ENCODE measurements around the gene ABCC5. TPM values are rescaled to one million over a fixed set of nuclear protein-coding genes. Genes with fewer than 3 reads are reported as not detected.
"Not testable (repeated sequence)": the region's sequence is repeated elsewhere in the genome, so short reads cannot be mapped to it uniquely, and the experiment has no call there.

The ABCC5 gene
- total RNA-seq, 1 donor: 21.2 TPM

DNA sequence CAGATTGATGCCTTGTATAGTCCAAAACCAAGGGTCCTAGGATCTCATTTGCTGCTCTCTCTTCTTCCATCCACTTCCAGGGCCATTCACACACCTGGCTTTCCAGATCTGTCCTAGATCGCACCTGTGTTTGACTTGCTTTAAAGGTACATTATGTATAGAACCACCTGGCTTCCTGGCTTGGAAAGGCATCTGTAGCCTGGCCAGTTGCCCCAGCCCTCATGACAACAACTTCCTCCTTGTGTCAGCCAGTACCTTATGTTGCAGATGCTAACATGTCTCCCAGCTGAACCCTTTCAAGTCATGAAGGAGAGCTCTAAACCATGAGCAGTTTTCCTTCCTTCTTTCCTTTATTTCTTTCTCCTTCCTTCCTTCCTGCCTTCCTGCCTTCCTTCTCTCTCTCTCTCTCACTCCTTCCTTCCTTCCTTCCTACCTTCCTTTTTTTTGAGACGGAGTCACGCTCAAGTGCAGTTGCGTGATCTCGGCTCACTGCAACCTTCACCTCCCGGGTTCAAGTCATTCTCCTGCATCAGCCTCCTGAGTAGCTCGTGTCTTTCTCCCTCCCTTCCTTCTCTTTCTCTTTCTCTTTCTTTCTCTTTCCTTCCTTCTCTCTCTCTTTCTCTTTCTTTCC, 32.6 kb upstream of the ABCC5 start:
- TF ChIP-seq, protein P1, sequence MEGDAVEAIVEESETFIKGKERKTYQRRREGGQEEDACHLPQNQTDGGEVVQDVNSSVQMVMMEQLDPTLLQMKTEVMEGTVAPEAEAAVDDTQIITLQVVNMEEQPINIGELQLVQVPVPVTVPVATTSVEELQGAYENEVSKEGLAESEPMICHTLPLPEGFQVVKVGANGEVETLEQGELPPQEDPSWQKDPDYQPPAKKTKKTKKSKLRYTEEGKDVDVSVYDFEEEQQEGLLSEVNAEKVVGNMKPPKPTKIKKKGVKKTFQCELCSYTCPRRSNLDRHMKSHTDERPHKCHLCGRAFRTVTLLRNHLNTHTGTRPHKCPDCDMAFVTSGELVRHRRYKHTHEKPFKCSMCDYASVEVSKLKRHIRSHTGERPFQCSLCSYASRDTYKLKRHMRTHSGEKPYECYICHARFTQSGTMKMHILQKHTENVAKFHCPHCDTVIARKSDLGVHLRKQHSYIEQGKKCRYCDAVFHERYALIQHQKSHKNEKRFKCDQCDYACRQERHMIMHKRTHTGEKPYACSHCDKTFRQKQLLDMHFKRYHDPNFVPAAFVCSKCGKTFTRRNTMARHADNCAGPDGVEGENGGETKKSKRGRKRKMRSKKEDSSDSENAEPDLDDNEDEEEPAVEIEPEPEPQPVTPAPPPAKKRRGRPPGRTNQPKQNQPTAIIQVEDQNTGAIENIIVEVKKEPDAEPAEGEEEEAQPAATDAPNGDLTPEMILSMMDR (IDR thresholded peaks at IDR 0.05; ENCODE audit: insufficient read depth, low read length): no peak
- H3K4me3 ChIP-seq (ENCODE audit: low read depth, low read length): no peak overlapping the region
- no peak for DNase-seq (ENCODE audit: low read depth)

DNA sequence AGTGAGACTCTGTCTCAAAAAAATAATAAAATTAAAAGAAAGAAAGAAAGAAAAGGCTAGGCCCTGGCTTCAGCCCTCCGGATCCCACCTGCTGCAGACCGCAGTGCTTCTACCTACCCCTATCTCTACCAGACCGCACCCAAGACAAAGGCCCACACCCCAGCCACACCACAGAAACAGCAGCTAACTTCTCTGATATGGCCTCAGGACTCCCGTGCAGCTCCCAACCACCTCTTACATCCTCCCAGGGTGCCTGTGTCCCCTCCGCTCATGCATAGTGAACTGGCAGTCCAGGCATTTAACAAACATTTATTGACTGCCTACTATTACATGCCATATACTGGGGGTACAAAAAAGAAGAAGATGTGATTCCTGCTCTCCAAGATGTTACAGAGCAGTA, 28.3 kb upstream of the ABCC5 start:
- DNase-seq (ENCODE audit: low read depth): no peak
- H3K4me3 ChIP-seq (ENCODE audit: low read depth, low read length): no peak overlapping the region
- TF ChIP-seq, protein P1 (IDR thresholded peaks at IDR 0.05; ENCODE audit: insufficient read depth, low read length): no peak

DNA sequence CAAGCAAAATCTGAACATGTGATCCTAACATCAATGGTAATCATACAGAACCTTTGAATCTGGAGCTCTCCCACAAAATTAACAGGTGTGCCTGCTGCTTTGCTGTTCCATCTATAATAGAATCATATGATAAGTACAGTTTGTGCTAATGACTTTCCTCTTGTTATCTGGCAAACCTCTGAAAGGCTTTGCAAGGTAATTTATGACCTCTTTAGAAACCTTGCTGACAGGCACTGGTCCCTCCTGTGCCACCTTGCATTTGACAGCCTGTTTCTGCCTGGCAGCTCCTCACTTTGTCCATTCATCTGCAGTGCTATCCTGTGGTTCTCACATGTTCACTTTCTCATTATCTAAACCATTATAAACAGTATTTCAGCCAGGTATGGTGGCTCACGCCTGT, 24.9 kb upstream of the ABCC5 start:
- no peak overlapping the region for H3K4me3 ChIP-seq (ENCODE audit: low read depth, low read length)
- TF ChIP-seq, protein P1 (IDR thresholded peaks at IDR 0.05; ENCODE audit: insufficient read depth, low read length): no peak
- no peak for DNase-seq (ENCODE audit: low read depth)

DNA sequence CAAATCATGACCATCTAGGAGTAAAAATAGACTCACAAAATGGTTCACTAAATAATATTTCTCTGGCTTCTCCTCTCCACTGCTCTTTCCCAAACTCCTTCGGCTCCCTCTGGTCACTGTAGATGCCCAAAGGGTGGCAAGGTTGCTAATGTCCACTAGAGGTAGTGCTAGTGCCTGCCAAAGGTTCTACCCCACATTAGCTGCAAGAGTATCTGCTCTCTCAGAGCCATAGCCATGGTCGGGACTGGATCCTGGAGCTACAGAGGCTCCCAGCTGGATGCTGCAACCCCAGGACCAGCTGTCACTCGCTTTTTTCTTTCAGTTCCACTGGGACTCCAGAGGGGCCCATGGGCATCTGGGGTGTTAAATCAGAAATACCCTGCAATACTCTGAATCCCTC, 22.3 kb upstream of the ABCC5 start:
- H3K4me3 ChIP-seq (ENCODE audit: low read depth, low read length): no peak overlapping the region
- peak; percentile 24 for DNase-seq (ENCODE audit: low read depth)
- TF ChIP-seq, protein P1 (IDR thresholded peaks at IDR 0.05; ENCODE audit: insufficient read depth, low read length): peak; percentile 48

DNA sequence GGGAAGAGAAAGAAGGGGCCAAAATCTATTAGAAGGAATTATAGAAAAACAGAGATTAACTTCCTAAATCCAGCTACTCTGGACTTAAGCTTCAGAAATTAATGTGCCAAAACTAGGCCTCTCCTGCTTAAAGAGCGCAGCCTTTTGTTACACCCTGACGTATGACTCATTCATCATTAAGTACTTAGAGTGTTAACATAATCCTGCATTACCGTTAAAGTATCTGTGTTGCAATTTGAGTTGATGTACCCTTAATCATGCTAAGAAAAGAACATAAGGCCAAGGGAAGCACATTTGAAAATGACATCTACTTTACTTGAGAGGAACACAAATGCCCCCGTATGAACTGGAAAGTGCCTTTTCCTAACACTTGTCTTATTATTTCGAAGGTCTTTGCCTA, 21.7 kb upstream of the ABCC5 start:
- TF ChIP-seq, protein P1 (IDR thresholded peaks at IDR 0.05; ENCODE audit: insufficient read depth, low read length): no peak
- DNase-seq (ENCODE audit: low read depth): peak; percentile 37
- H3K4me3 ChIP-seq (ENCODE audit: low read depth, low read length): no peak overlapping the region

DNA sequence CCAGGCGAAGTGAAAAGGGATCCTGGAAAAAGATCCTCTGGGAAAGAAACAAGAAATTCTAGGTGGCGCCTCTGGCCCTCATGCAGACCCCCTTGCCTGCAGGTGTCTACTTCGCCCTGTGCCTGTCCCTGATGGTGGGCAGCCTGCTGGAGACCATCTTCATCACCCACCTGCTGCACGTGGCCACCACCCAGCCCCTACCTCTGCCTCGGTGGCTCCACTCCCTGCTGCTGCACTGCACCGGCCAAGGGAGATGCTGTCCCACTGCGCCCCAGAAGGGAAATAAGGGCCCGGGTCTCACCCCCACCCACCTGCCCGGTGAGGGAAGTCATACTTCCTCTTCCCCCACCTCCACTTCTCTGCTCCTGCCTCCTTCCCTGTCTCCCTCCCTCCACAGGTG, 20.6 kb upstream of the ABCC5 start:
- not testable (repeated sequence) for H3K4me3 ChIP-seq (ENCODE audit: low read depth, low read length); DNase-seq (ENCODE audit: low read depth)

DNA sequence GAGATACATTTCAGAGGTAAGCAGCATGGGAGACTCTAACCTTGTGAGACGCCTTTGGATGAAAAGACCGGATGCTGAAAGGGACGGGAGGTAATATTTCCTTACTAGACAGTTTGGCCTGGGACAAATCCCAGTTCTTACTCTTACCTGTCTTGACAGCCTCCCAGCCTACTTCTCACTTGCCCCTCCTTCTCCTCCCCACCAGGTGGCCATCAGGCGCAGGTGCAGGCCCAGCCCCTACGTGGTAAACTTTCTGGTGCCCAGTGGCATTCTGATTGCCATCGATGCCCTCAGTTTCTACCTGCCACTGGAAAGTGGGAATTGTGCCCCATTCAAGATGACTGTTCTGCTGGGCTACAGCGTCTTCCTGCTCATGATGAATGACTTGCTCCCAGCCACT, 20.1 kb upstream of the ABCC5 start:
- no peak for DNase-seq (ENCODE audit: low read depth)
- TF ChIP-seq, protein P1 (IDR thresholded peaks at IDR 0.05; ENCODE audit: insufficient read depth, low read length): peak; percentile 7
- no peak overlapping the region for H3K4me3 ChIP-seq (ENCODE audit: low read depth, low read length)
